ENCODE measurements around the gene KCNQ2. TPM values are rescaled to one million over a fixed set of nuclear protein-coding genes. Genes with fewer than 3 reads are reported as not detected.

Gene KCNQ2
- total RNA-seq, 1 donor from 2014 or later = 354 TPM

DNA sequence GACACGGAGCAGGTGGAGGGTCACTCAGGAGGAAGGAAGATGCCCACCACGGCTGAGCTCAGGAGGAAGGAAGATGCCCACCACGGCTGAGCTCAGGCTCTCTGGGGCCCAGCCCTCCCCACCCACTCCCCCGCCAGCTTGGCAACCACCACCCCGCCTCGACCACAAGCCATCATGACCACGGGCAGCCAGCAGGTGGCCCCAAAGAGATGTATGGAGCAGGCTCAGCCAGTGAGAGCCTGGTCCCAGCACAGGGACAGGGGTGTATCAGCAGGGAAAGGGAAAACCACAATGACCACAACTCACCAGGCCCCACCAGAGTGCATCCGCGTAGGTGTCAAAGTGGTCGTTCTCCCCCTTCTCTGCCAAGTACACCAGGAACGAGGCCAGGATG is 30.4 kb downstream of the KCNQ2 start:
- peaks cover 5% of the 10 kb centered on the region for H3K9me3 Mint-ChIP-seq (ENCODE audit: unreplicated experiment)

DNA sequence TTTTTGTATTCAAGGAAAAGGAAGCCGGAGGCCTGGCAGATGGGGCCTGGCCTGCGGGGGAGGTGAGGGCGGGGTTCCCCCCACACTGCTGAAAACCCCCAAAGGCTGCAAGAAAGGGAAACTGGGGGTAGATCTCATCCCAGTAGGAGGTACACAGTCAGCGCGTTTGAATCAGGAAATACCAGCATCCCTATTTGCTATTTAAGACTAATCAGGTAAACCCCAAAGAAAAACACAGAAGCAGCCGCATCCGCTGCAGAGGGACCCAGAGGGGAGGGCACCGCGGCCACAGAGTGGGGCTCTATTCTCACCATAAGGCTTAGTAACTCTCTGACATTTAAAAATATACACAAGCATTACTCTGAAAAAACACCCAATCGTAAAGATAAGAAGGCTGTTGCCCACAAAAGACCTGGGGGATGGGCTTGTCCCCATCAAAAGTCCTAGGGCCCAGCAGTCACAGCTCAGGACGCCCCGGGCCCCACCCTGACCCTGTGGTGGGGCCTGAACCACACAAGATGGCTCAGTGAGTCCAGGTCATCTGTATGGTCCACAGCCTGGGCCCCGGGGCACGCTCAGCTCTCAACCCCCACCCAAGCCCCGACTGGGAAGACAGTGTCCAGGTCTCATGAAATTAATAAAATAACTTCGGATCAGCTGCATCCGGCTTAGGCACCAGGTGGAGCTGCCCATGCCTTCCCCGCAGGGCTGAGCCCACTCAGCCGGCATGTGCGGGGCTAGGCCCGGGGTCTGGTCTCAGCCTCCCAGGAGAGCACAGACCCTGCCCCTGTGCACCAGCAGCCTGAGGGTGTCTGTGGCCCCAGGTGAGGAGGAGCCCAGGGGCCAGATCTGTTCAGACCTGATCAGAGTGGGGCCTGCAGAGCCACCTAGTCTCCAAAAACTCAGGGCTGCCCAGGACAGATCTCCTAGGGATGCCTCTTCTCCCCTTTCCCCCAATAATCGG is 31.0 kb downstream of the KCNQ2 start:
- Mint-ChIP-seq H3K4me1 (ENCODE audit: low read depth, unreplicated experiment) (peaks cover 8% of the 10 kb centered on the region), H3K27me3 (ENCODE audit: unreplicated experiment) (peaks cover 10% of the 10 kb centered on the region), H3K9me3 (ENCODE audit: unreplicated experiment) (peaks cover 6% of the 10 kb centered on the region), H3K4me3 (ENCODE audit: unreplicated experiment) (peak overlapping the region; percentile 71), H3K36me3 (ENCODE audit: unreplicated experiment) (no peaks in the 10 kb centered on the region), H3K27ac (ENCODE audit: unreplicated experiment) (peak overlapping the region; percentile 77)
- TF ChIP-seq, protein P1, sequence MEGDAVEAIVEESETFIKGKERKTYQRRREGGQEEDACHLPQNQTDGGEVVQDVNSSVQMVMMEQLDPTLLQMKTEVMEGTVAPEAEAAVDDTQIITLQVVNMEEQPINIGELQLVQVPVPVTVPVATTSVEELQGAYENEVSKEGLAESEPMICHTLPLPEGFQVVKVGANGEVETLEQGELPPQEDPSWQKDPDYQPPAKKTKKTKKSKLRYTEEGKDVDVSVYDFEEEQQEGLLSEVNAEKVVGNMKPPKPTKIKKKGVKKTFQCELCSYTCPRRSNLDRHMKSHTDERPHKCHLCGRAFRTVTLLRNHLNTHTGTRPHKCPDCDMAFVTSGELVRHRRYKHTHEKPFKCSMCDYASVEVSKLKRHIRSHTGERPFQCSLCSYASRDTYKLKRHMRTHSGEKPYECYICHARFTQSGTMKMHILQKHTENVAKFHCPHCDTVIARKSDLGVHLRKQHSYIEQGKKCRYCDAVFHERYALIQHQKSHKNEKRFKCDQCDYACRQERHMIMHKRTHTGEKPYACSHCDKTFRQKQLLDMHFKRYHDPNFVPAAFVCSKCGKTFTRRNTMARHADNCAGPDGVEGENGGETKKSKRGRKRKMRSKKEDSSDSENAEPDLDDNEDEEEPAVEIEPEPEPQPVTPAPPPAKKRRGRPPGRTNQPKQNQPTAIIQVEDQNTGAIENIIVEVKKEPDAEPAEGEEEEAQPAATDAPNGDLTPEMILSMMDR (IDR thresholded peaks at IDR 0.05; ENCODE audit: partially characterized antibody, unreplicated experiment) = no peak
- no peak for DNase-seq

More for the DNA sequence above, 30.4 kb downstream of the KCNQ2 start:
- Mint-ChIP-seq H3K4me3 (ENCODE audit: unreplicated experiment) (no peak overlapping the region), H3K27ac (ENCODE audit: unreplicated experiment) (no peak overlapping the region), H3K36me3 (ENCODE audit: unreplicated experiment) (no peaks in the 10 kb centered on the region), H3K27me3 (ENCODE audit: unreplicated experiment) (peaks cover 12% of the 10 kb centered on the region), H3K4me1 (ENCODE audit: low read depth, unreplicated experiment) (peaks cover 11% of the 10 kb centered on the region)
- DNase-seq = peak; percentile 76
- TF ChIP-seq, protein P1 (IDR thresholded peaks at IDR 0.05; ENCODE audit: partially characterized antibody, unreplicated experiment) = peak; percentile 27

DNA sequence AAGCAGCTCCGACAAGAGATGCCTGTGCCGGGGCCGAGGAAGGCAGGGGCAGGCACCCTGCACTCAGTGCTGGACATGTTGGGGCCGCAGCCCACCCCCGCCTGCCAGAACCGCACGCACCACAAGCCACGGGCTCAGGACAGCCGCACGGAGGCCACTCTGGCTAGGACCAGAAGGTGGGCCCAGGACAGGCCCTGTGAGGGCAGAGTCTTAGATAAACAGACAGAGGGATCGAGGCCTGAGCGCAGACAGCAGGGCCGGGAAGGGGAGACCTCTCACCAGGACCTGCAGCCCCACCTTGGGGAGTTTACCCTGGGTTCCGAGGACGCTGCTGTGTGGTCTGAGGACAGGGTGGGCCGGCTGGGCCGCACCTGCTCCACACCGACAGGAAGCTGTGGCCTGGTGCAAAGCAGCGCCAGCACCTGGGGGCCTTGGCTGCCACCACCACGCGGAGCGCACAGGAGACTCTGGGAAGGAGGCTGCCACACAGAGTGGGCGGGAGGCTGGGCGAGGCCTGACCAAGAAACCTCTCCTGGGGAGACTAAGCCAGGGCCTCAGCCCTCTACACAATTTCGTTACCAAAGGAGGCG is 32.0 kb downstream of the KCNQ2 start:
- DNase-seq = no peak
- Mint-ChIP-seq H3K9me3 (ENCODE audit: unreplicated experiment) (peaks cover 6% of the 10 kb centered on the region), H3K36me3 (ENCODE audit: unreplicated experiment) (no peaks in the 10 kb centered on the region), H3K4me3 (ENCODE audit: unreplicated experiment) (no peak overlapping the region), H3K27me3 (ENCODE audit: unreplicated experiment) (peaks cover 13% of the 10 kb centered on the region), H3K27ac (ENCODE audit: unreplicated experiment) (no peak overlapping the region), H3K4me1 (ENCODE audit: low read depth, unreplicated experiment) (peaks cover 12% of the 10 kb centered on the region)
- TF ChIP-seq, protein P1 (IDR thresholded peaks at IDR 0.05; ENCODE audit: partially characterized antibody, unreplicated experiment) = no peak

DNA sequence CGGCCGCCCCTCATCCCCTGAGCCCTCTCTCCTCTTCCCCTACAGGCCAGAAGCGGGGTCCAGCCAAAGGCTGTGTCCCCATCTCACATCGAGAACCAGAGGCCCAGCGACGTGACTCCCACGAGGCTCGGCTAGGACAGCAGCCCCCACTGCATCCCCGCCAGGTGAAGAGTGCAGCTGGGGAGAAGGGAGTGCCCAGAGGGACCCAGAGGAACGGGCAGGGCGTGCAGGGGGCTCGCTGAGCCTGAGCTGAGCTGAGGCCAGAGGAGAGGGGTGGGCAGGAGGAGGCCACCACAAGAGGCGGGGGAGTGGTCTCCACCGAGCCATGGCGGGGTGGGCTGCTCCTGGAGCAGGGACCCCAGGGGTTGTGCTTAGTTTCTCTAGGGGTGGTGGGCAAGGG is 32.6 kb downstream of the KCNQ2 start:
- no peaks in the 10 kb centered on the region for H3K36me3 Mint-ChIP-seq (ENCODE audit: unreplicated experiment)
- peaks cover 12% of the 10 kb centered on the region for H3K27me3 Mint-ChIP-seq (ENCODE audit: unreplicated experiment)
- no peak overlapping the region for H3K27ac Mint-ChIP-seq (ENCODE audit: unreplicated experiment)
- peaks cover 16% of the 10 kb centered on the region for H3K4me1 Mint-ChIP-seq (ENCODE audit: low read depth, unreplicated experiment)
- DNase-seq = no peak
- H3K4me3 Mint-ChIP-seq (ENCODE audit: unreplicated experiment) = no peak overlapping the region
- TF ChIP-seq, protein P1 (IDR thresholded peaks at IDR 0.05; ENCODE audit: partially characterized antibody, unreplicated experiment) = no peak
- H3K9me3 Mint-ChIP-seq (ENCODE audit: unreplicated experiment) = peaks cover 7% of the 10 kb centered on the region

DNA sequence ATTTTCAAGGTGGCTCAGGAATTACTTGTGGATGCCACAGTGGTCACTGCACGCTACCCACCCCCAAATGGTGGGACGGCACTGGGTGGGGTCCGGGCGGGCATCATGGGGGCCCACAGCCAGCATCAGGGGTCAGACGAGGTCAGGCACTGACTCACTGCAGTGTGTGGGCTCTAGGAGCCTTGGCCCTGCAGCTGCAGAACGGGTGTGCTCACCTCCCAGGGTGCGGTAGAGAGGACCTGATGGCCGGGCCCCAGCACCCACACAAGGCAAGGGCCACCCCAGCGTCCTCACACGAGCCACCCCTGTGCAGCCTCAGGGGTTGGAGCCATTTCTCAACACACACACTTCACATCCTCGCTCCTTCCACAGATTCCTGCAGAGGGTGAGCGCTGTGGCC is 34.3 kb downstream of the KCNQ2 start:
- peaks cover 12% of the 10 kb centered on the region for H3K27me3 Mint-ChIP-seq (ENCODE audit: unreplicated experiment)
- DNase-seq = no peak
- no peak overlapping the region for H3K4me3 Mint-ChIP-seq (ENCODE audit: unreplicated experiment)
- TF ChIP-seq, protein P1 (IDR thresholded peaks at IDR 0.05; ENCODE audit: partially characterized antibody, unreplicated experiment) = no peak
- no peaks in the 10 kb centered on the region for H3K36me3 Mint-ChIP-seq (ENCODE audit: unreplicated experiment)
- no peak overlapping the region for H3K27ac Mint-ChIP-seq (ENCODE audit: unreplicated experiment)
- peaks cover 12% of the 10 kb centered on the region for H3K9me3 Mint-ChIP-seq (ENCODE audit: unreplicated experiment)
- peaks cover 23% of the 10 kb centered on the region for H3K4me1 Mint-ChIP-seq (ENCODE audit: low read depth, unreplicated experiment)
